B cell (primary cell): ENCODE measurements around the gene PDE6H. TPM values are rescaled to one million over a fixed set of nuclear protein-coding genes. Genes with fewer than 3 reads are reported as not detected.

Experiments used
- ATAC-seq: fragments of 200-7000 bp; cut with Tn5 transposase; one replicate; pipeline ENCODE4 v1.10.0; 2021; ENCODE audit warnings: low read depth, mild to moderate bottlenecking, moderate number of reproducible peaks, moderate library complexity
- CTCF ChIA-PET: fragments of 350-600 bp; sonication (Branson Sonifier 250); formaldehyde crosslinking; loops from one replicate; lab custom pipeline; 2021; ENCODE audit warnings: antibody characterized with exemption, inconsistent platforms; lab: Charles Lee
- POLR2A ChIA-PET: fragments of 350-600 bp; sonication (Branson Sonifier 250); formaldehyde crosslinking; loops from one replicate; lab custom pipeline; 2021; ENCODE audit warnings: antibody characterized with exemption; lab: Charles Lee
- DNase-seq: peaks from one replicate; pipeline ENCODE4 v3.0.0; 2013
- H2AFZ ChIP-seq: 2 replicates; pipeline ENCODE4 v1.6.1; 2012; ENCODE audit warnings: mild to moderate bottlenecking, low read depth, low read length; ENCODE audit not compliant: insufficient read depth, poor library complexity, severe bottlenecking
- H3K27ac ChIP-seq, 2 donors: 1 replicate in 1 of 2; 2 replicates in 1 of 2; pipeline ENCODE4 v1.5.1; 2012 to 2013; ENCODE audit warnings: low read length in 2 of 2, mild to moderate bottlenecking in 2 of 2, moderate library complexity in 1 of 2
- H3K27me3 ChIP-seq, 4 experiments: fragments of 200-600 bp in 1 of 4; sonication (generic) in 1 of 4; replicated peaks in 1 of 4; 1 replicate in 2 of 4; 2 replicates in 2 of 4; pipeline versions ENCODE4 v1.6.1 to v1.7.0; 2013 to 2016; ENCODE audit warnings: low read length in 3 of 4, mild to moderate bottlenecking in 2 of 4, mixed read lengths in 1 of 4, moderate library complexity in 1 of 4; ENCODE audit not compliant: insufficient read depth in 4 of 4, control insufficient read depth in 3 of 4; ENCODE audit errors: control extremely low read depth in 1 of 4
- H3K36me3 ChIP-seq, 2 experiments: replicated peaks in 1 of 2; 1 replicate in 1 of 2; 2 replicates in 1 of 2; pipeline versions ENCODE4 v1.6.1 to v1.7.1; 2013; ENCODE audit warnings: low read length in 1 of 2; ENCODE audit not compliant: insufficient read depth in 2 of 2, control insufficient read depth in 1 of 2; ENCODE audit errors: control extremely low read depth in 1 of 2, extremely low read depth in 1 of 2
- H3K4me1 ChIP-seq, 2 donors: fragments of 200-600 bp in 1 of 2; sonication (generic) in 1 of 2; 1 replicate in 1 of 2; 2 replicates in 1 of 2; pipeline versions ENCODE4 v1.5.1 to v1.6.1; 2013 to 2017; ENCODE audit warnings: low read length in 2 of 2; ENCODE audit not compliant: control insufficient read depth in 2 of 2, insufficient read depth in 2 of 2
- H3K4me2 ChIP-seq: replicated peaks from 2 replicates; pipeline ENCODE3; 2012; ENCODE audit warnings: mild to moderate bottlenecking, low read depth, low read length; ENCODE audit not compliant: poor library complexity, severe bottlenecking
- H3K4me3 ChIP-seq, 5 experiments: fragments of 200-600 bp in 1 of 5; sonication (generic) in 1 of 5; 1 replicate in 3 of 5; 2 replicates in 2 of 5; pipeline versions ENCODE4 v1.5.1 to v1.7.0; 2011 to 2016; ENCODE audit warnings: low read length in 4 of 5, mild to moderate bottlenecking in 4 of 5, low read depth in 2 of 5, control low read depth in 1 of 5, moderate library complexity in 1 of 5; ENCODE audit not compliant: insufficient read depth in 1 of 5; ENCODE audit errors: control extremely low read depth in 1 of 5, extremely low read depth in 1 of 5
- H3K79me2 ChIP-seq: fragments of 200-600 bp; sonication (generic); one replicate; pipeline ENCODE4 v1.6.0; 2016; ENCODE audit warnings: low read length; ENCODE audit not compliant: control insufficient read depth, insufficient read depth
- H3K9ac ChIP-seq: fragments of 200-600 bp; sonication (generic); 2 replicates; pipeline ENCODE4 v1.6.1; 2017; ENCODE audit warnings: mild to moderate bottlenecking, low read length, moderate library complexity
- H3K9me3 ChIP-seq, 3 donors: one replicate each; pipeline versions ENCODE4 v1.6.1 to v1.7.1; 2013; ENCODE audit warnings: low read length in 2 of 3; ENCODE audit not compliant: control insufficient read depth in 2 of 3, insufficient read depth in 1 of 3; ENCODE audit errors: control extremely low read depth in 1 of 3
- H4K20me1 ChIP-seq: 2 replicates; pipeline ENCODE4 v1.6.0; 2012; ENCODE audit warnings: mild to moderate bottlenecking, low read length; ENCODE audit not compliant: insufficient read depth, control insufficient read depth, poor library complexity, severe bottlenecking
- H3K27ac Mint-ChIP-seq: one replicate; pipeline ENCODE4 v1.8.0; 2021; ENCODE audit warnings: mixed read lengths
- H3K27me3 Mint-ChIP-seq: one replicate; pipeline ENCODE4 v1.8.0; 2021; ENCODE audit warnings: mixed read lengths
- H3K4me1 Mint-ChIP-seq: one replicate; pipeline ENCODE4 v1.8.0; 2021; ENCODE audit warnings: mixed read lengths
- H3K4me3 Mint-ChIP-seq: one replicate; pipeline ENCODE4 v1.8.0; 2021; ENCODE audit warnings: mixed read lengths
- H3K9me3 Mint-ChIP-seq: one replicate; pipeline ENCODE4 v1.8.0; 2022; ENCODE audit warnings: mixed read lengths; ENCODE audit not compliant: insufficient read depth
- CTCF ChIP-seq: fragments of 200-600 bp; IDR thresholded peaks from one replicate; pipeline ENCODE4 v1.8.0; 2022; ENCODE audit warnings: antibody characterized with exemption, mild to moderate bottlenecking
- EZH2 ChIP-seq: IDR thresholded peaks from 2 replicates; pipeline ENCODE4 v1.6.1; 2012; ENCODE audit warnings: borderline replicate concordance, low read depth, mild to moderate bottlenecking, moderate library complexity, low read length; ENCODE audit not compliant: insufficient read depth, poor library complexity, severe bottlenecking
- WGBS: methylation state at CpG from one replicate; pipeline ENCODE4 v1.1.5; 2013; ENCODE audit warnings: missing lambda C conversion rate; ENCODE audit not compliant: insufficient coverage; 5-methylcytosine and 5-hydroxymethylcytosine counted together
- intact Hi-C: fragments of 100-400 bp; cut with micrococcal nuclease; formaldehyde crosslinking; loops from one replicate; pipeline ENCODE4 v1.10.0; 2022
- polyA plus RNA-seq: library from polyadenylated mRNA; depleted of rRNA; stranded (reverse); fragments of >200 nt; gene quantifications from 2 replicates; pipeline ENCODE4 v1.2.3, GENCODE V29; 2012
- total RNA-seq, 2 donors: library from RNA; stranded (reverse); fragments of 120-200 nt in 1 of 2; gene quantifications; 1 replicate in 1 of 2; 2 replicates in 1 of 2; pipeline versions ENCODE4 v1.2.3 to v1.2.4, GENCODE V29; 2013 to 2022

PDE6H gene
- total and polyA plus RNA-seq, 2 donors (not counting 1 experiment from before 2014, with no cell fraction given), result not detected

DNA sequence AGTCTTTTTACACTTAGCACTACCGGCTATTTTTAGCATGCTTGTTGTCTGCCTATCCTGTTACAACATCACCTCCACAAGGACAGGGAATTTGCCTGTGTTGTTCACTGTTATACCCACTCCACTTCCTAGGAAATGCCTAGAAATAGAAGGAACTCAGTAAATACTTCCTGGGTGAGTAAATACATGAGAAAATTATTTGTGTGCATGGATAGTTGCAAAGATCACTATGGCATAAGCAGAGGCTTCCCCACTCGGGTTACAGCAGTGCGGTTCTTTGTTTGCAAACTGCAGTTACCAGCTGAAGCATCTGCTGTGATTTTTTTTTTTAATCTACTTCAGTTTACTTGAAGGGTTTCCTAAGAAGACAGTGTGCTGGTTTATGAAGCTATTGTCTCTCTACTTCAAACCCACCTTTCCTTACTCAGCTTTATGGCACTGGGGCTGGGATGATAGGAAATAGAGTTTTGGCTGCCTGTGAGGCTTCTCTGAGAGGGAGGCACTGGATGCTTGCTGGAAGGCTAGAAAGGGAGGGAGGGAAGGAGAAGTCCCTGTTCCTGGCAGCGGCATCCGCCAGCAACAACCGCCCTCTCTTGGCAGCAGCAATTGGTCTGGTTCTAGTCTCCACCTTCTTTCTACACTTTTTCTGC, 29.0 kb downstream of the PDE6H start:
- TF ChIP-seq EZH2 (no peak), CTCF (no peak)
- no peak overlapping the region for H2AFZ ChIP-seq
- H3K27me3 Mint-ChIP-seq, result peaks cover 28% of the 10 kb centered on the region
- ATAC-seq, result no peak
- intact Hi-C loops, result loop anchor here (5.0 kb wide), 1 partner anchor 855 kb away; no protein-coding TSS in a partner anchor
- no peak overlapping the region for H3K27ac ChIP-seq
- POLR2A ChIA-PET, result no interaction called here
- no peaks in the 10 kb centered on the region for H3K9me3 Mint-ChIP-seq
- no peak overlapping the region for H3K9ac ChIP-seq
- H3K4me3 ChIP-seq, result no peak overlapping the region
- H3K27ac Mint-ChIP-seq, result no peak overlapping the region
- H3K27me3 ChIP-seq, result peaks cover 0 to 22% (median 9%) of the 10 kb centered on the region in 4 experiments
- H3K4me3 Mint-ChIP-seq, result no peak overlapping the region
- H3K9me3 ChIP-seq, result no peaks in the 10 kb centered on the region
- no peaks in the 10 kb centered on the region for H4K20me1 ChIP-seq
- 78% methylated on average over 4 of the region's 6 CpGs for WGBS
- no peaks in the 10 kb centered on the region for H3K4me1 ChIP-seq
- DNase-seq, result no peak
- H3K4me1 Mint-ChIP-seq, result no peaks in the 10 kb centered on the region
- H3K4me2 ChIP-seq, result no peak overlapping the region
- no peaks in the 10 kb centered on the region for H3K79me2 ChIP-seq
- no peaks in the 10 kb centered on the region for H3K36me3 ChIP-seq
- CTCF ChIA-PET, result interaction anchor here (0.5 to 1.4 kb wide), 3 partner anchors 66 to 278 kb away, joined by 3 to 4 read pairs (median 3); no protein-coding TSS in a partner anchor

DNA sequence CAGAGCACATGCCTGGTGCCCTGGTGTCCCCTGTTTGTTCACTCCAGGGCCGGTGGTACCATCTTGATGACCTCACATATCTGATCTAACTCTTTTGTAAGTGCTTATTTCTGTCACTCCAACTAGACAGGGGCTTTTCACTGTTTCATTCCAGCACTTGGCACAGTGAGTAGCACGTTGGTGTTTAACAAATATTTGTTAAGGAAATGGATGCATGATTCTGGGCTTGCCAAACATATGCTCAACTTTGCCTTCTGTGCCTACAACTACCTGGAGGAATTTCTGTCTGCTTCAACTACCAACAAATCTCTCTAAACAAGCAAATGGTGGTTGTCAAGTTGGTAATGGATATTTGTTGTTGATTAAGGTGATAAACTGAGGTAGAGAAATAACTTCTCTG, 31.6 kb downstream of the PDE6H start:
- no peak overlapping the region for H3K4me2 ChIP-seq
- H3K36me3 ChIP-seq, result no peaks in the 10 kb centered on the region
- no peaks in the 10 kb centered on the region for H3K9me3 ChIP-seq
- no peak overlapping the region for H3K4me3 ChIP-seq
- TF ChIP-seq CTCF (no peak), EZH2 (no peak)
- ChIA-PET CTCF (no interaction called here), POLR2A (no interaction called here)
- WGBS, result no CpG with 5 or more reads among the region's 2 CpGs
- H3K4me3 Mint-ChIP-seq, result no peak overlapping the region
- H3K27me3 ChIP-seq, result peaks cover 0 to 33% (median 12%) of the 10 kb centered on the region in 4 experiments
- H3K4me1 ChIP-seq, result no peaks in the 10 kb centered on the region
- no peak overlapping the region for H3K27ac Mint-ChIP-seq
- no peak overlapping the region for H3K27ac ChIP-seq
- H3K79me2 ChIP-seq, result no peaks in the 10 kb centered on the region
- no peaks in the 10 kb centered on the region for H3K4me1 Mint-ChIP-seq
- peaks cover 33% of the 10 kb centered on the region for H3K27me3 Mint-ChIP-seq
- intact Hi-C loops, result loop anchor here (5.0 kb wide), 1 partner anchor 853 kb away; no protein-coding TSS in a partner anchor
- H3K9ac ChIP-seq, result no peak overlapping the region
- DNase-seq (no peak), ATAC-seq (no peak)
- no peak overlapping the region for H2AFZ ChIP-seq
- H3K9me3 Mint-ChIP-seq, result no peaks in the 10 kb centered on the region
- no peaks in the 10 kb centered on the region for H4K20me1 ChIP-seq
